Caco-2 (cell line): ENCODE measurements around the gene SYS1. TPM values are rescaled to one million over a fixed set of nuclear protein-coding genes. Genes with fewer than 3 reads are reported as not detected.

Experiments used
- BruUV-seq: library from RNA; stranded (reverse); fragments of 400-500 nt; replicated peaks from 2 replicates; lab custom pipeline; 2021; lab: Mats Ljungman, UMichigan
- CTCF ChIA-PET: fragments of 300-600 bp; sonication (Branson Sonifier 250); formaldehyde crosslinking; loops from one replicate; lab custom pipeline; 2022; ENCODE audit warnings: antibody characterized with exemption; lab: Charles Lee
- POLR2A ChIA-PET: fragments of 300-600 bp; sonication (Branson Sonifier 250); formaldehyde crosslinking; loops from one replicate; lab custom pipeline; 2022; ENCODE audit warnings: antibody characterized with exemption; lab: Charles Lee
- DNase-seq, 2 experiments: peaks; one replicate each; pipeline versions ENCODE4 v3.0.0 to v3.0.0-alpha.2; 2020 to 2022
- H3K27me3 ChIP-seq: replicated peaks from 2 replicates; pipeline ENCODE4 v1.6.0; 2011; ENCODE audit warnings: low read length; ENCODE audit not compliant: control insufficient read depth, insufficient read depth
- H3K36me3 ChIP-seq: 2 replicates; pipeline ENCODE4 v1.5.1; 2011; ENCODE audit warnings: low read length; ENCODE audit not compliant: control insufficient read depth, insufficient read depth
- H3K4me1 ChIP-seq: fragments of 250-450 bp; sonication (Bioruptor Pico); 2 replicates; pipeline ENCODE4 v1.5.1; 2020; ENCODE audit warnings: mild to moderate bottlenecking
- H3K4me3 ChIP-seq: 2 replicates; pipeline ENCODE4 v1.5.1; 2011; ENCODE audit warnings: low read depth, mild to moderate bottlenecking, control low read depth, low read length
- H3K9me3 ChIP-seq: fragments of 250-450 bp; sonication (Bioruptor Pico); 2 replicates; pipeline ENCODE4 v1.5.1; 2020; ENCODE audit warnings: mild to moderate bottlenecking, moderate library complexity
- H3K27ac Mint-ChIP-seq: one replicate; pipeline ENCODE4 v1.8.0; 2022; ENCODE audit warnings: mixed read lengths; ENCODE audit not compliant: unreplicated experiment
- H3K27me3 Mint-ChIP-seq: one replicate; pipeline ENCODE4 v1.8.0; 2022; ENCODE audit warnings: mixed read lengths; ENCODE audit not compliant: insufficient read depth, unreplicated experiment
- H3K36me3 Mint-ChIP-seq: one replicate; pipeline ENCODE4 v1.8.0; 2022; ENCODE audit warnings: mild to moderate bottlenecking, mixed read lengths; ENCODE audit not compliant: insufficient read depth, unreplicated experiment
- H3K4me1 Mint-ChIP-seq: one replicate; pipeline ENCODE4 v1.8.0; 2022; ENCODE audit warnings: low read depth, mixed read lengths; ENCODE audit not compliant: unreplicated experiment
- H3K4me3 Mint-ChIP-seq: one replicate; pipeline ENCODE4 v1.8.0; 2022; ENCODE audit warnings: mild to moderate bottlenecking, moderate library complexity, mixed read lengths; ENCODE audit not compliant: unreplicated experiment
- H3K9me3 Mint-ChIP-seq: one replicate; pipeline ENCODE4 v1.8.0; 2022; ENCODE audit warnings: mixed read lengths; ENCODE audit not compliant: unreplicated experiment
- CTCF ChIP-seq, 2 experiments: fragments of 200-600 bp in 1 of 2; IDR thresholded peaks; 1 replicate in 1 of 2; 2 replicates in 1 of 2; pipeline versions ENCODE4 v1.5.1 to v1.8.0; 2011 to 2022; ENCODE audit warnings: antibody characterized with exemption in 1 of 2, control low read depth in 1 of 2, inconsistent platforms in 1 of 2, low read depth in 1 of 2, low read length in 1 of 2, mild to moderate bottlenecking in 1 of 2, moderate library complexity in 1 of 2; ENCODE audit not compliant: insufficient read depth in 1 of 2, severe bottlenecking in 1 of 2, unreplicated experiment in 1 of 2
- intact Hi-C: fragments of 100-400 bp; cut with micrococcal nuclease; formaldehyde crosslinking; loops from one replicate; pipeline ENCODE4 v1.10.0; 2022; ENCODE audit not compliant: unreplicated experiment
- total RNA-seq: library from RNA; stranded (reverse); gene quantifications from 2 replicates; pipeline ENCODE4 v1.2.3, GENCODE V29; 2022

The SYS1 gene
- total RNA-seq, 1 experiment from 2014 or later: 62.1 TPM

DNA sequence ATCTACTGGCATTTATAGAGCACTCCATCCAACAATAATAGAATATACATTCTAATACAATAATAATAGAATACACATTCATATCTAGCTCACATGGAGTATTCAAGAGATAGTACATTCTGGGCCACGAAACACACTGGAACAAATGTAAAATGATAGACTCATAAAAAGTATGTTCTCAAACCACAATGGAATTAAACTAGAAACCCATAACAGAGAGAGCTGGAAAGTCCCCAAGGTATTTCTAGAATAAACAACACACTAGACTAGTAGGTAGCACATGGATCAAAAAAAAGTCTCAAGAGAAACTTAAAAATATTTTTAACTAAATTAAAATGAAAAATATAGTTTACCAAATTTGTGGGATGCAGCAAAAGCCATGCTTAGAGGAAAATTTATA lies 24.3 kb downstream of the SYS1 start:
- H3K4me1 Mint-ChIP-seq: no peaks in the 10 kb centered on the region
- no peak overlapping the region for H3K4me3 Mint-ChIP-seq
- H3K36me3 ChIP-seq: no peaks in the 10 kb centered on the region
- no peaks in the 10 kb centered on the region for H3K4me1 ChIP-seq
- no TSS peak for BruUV-seq
- H3K4me3 ChIP-seq: no peak overlapping the region
- peaks cover 2% of the 10 kb centered on the region for H3K27me3 Mint-ChIP-seq
- no peak overlapping the region for H3K27ac Mint-ChIP-seq
- no peak for TF ChIP-seq CTCF (IDR thresholded peaks at IDR 0.05; ENCODE audit: insufficient read depth in 1 of 2, low read depth in 1 of 2, low read length in 1 of 2, severe bottlenecking in 1 of 2, unreplicated experiment in 1 of 2)
- no peak for DNase-seq
- peaks cover 9% of the 10 kb centered on the region for H3K9me3 Mint-ChIP-seq
- CTCF ChIA-PET: no interaction called here
- H3K27me3 ChIP-seq: no peaks in the 10 kb centered on the region
- intact Hi-C loops: no loop called here
- POLR2A ChIA-PET: no interaction called here
- H3K36me3 Mint-ChIP-seq: no peaks in the 10 kb centered on the region
- no peaks in the 10 kb centered on the region for H3K9me3 ChIP-seq

DNA sequence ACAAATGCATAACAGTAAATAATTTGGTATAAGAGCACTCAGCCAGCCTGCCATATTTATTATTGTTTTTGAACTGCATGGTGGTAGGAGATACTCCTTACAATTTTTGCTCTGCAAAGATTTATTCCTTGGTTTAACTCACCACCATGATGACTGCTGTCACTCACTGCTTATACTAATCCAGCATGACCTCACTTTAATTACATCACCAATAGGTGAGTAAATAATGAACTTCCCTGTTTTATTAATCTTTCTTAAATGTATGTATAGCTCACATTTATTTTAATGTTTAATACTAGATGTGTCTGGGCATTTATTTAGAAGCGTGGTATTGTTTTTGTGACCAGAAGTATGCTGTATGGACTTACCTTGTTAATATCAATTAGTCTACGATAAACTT lies 28.0 kb downstream of the SYS1 start:
- Histone ChIP-seq H3K27me3 (no peaks in the 10 kb centered on the region), H3K4me1 (no peaks in the 10 kb centered on the region), H3K4me3 (no peak overlapping the region), H3K36me3 (no peaks in the 10 kb centered on the region), H3K9me3 (no peaks in the 10 kb centered on the region)
- ChIA-PET POLR2A (no interaction called here), CTCF (no interaction called here)
- Mint-ChIP-seq H3K9me3 (peaks cover 15% of the 10 kb centered on the region), H3K27ac (no peak overlapping the region), H3K4me1 (no peaks in the 10 kb centered on the region), H3K36me3 (no peaks in the 10 kb centered on the region), H3K4me3 (no peak overlapping the region), H3K27me3 (peaks cover 2% of the 10 kb centered on the region)
- BruUV-seq: no TSS peak
- intact Hi-C loops: no loop called here
- no peak for DNase-seq
- TF ChIP-seq CTCF (IDR thresholded peaks at IDR 0.05; ENCODE audit: insufficient read depth in 1 of 2, low read depth in 1 of 2, low read length in 1 of 2, severe bottlenecking in 1 of 2, unreplicated experiment in 1 of 2): no peak

- Histone ChIP-seq H3K4me1 (no peaks in the 10 kb centered on the region), H3K36me3 (no peaks in the 10 kb centered on the region), H3K9me3 (no peaks in the 10 kb centered on the region), H3K27me3 (no peaks in the 10 kb centered on the region), H3K4me3 (no peak overlapping the region)
- Mint-ChIP-seq H3K27me3 (peaks cover 2% of the 10 kb centered on the region), H3K9me3 (peaks cover 19% of the 10 kb centered on the region), H3K4me1 (no peaks in the 10 kb centered on the region), H3K4me3 (no peak overlapping the region), H3K36me3 (no peaks in the 10 kb centered on the region), H3K27ac (no peak overlapping the region)
- ChIA-PET POLR2A (no interaction called here), CTCF (interaction anchor here (0.7 to 2.2 kb wide), 3 partner anchors 45 to 69 kb away, joined by 3 to 23 read pairs (median 11); no protein-coding TSS in a partner anchor)
- BruUV-seq: no TSS peak
- intact Hi-C loops: no loop called here
- no peak for DNase-seq
- no peak for TF ChIP-seq CTCF (IDR thresholded peaks at IDR 0.05; ENCODE audit: insufficient read depth in 1 of 2, low read depth in 1 of 2, low read length in 1 of 2, severe bottlenecking in 1 of 2, unreplicated experiment in 1 of 2)
Observed at GRCh38 chr20:45391559-45391958, 28.6 kb downstream of the SYS1 start.
